HG02759 (cell line): ENCODE results near the gene FAM83G.
"Not testable (repeated sequence)": the region's sequence is repeated elsewhere in the genome, so short reads cannot be mapped to it uniquely, and the experiment has no call there.

Source experiments
- ATAC-seq: cut with Tn5 transposase; IDR thresholded peaks from one replicate; pipeline ENCODE4 v1.9.1; 2021; ENCODE audit warnings: mild to moderate bottlenecking, moderate library complexity; ENCODE audit not compliant: unreplicated experiment

Gene FAM83G, protein sequence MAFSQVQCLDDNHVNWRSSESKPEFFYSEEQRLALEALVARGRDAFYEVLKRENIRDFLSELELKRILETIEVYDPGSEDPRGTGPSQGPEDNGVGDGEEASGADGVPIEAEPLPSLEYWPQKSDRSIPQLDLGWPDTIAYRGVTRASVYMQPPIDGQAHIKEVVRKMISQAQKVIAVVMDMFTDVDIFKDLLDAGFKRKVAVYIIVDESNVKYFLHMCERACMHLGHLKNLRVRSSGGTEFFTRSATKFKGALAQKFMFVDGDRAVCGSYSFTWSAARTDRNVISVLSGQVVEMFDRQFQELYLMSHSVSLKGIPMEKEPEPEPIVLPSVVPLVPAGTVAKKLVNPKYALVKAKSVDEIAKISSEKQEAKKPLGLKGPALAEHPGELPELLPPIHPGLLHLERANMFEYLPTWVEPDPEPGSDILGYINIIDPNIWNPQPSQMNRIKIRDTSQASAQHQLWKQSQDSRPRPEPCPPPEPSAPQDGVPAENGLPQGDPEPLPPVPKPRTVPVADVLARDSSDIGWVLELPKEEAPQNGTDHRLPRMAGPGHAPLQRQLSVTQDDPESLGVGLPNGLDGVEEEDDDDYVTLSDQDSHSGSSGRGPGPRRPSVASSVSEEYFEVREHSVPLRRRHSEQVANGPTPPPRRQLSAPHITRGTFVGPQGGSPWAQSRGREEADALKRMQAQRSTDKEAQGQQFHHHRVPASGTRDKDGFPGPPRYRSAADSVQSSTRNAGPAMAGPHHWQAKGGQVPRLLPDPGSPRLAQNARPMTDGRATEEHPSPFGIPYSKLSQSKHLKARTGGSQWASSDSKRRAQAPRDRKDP

GRCh38 chr17:19004421-19005136, at the start of gene FAM83G:
Gene FAM83G (minus strand): TSS chr17:19004764. CDS start chr17:19004041, 723 bp downstream.
- peak; percentile 84 for ATAC-seq

- not testable (repeated sequence) for ATAC-seq
Measured at GRCh38 chr17:19048826-19049225, 44.3 kb upstream of the FAM83G start.

DNA sequence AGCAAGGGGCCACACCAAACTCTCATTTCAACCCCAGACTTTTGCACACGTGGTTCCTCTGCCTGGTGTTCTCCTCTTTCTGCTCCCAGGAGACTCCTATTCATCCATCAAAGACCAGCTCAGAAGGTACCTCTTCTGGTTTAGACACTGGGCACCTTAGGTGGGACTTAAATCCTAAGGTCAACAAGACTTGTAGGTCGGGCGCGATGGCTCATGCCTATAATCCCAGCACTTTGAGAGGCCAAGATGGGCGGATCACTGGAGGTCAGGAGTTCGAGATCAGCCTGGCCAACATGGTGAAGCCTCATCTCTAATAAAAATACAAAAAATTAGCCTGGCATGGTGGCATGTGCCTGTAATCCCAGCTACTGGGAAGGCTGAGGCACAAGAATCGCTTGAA, 42.9 kb upstream of the FAM83G start:
- not testable (repeated sequence) for ATAC-seq

DNA sequence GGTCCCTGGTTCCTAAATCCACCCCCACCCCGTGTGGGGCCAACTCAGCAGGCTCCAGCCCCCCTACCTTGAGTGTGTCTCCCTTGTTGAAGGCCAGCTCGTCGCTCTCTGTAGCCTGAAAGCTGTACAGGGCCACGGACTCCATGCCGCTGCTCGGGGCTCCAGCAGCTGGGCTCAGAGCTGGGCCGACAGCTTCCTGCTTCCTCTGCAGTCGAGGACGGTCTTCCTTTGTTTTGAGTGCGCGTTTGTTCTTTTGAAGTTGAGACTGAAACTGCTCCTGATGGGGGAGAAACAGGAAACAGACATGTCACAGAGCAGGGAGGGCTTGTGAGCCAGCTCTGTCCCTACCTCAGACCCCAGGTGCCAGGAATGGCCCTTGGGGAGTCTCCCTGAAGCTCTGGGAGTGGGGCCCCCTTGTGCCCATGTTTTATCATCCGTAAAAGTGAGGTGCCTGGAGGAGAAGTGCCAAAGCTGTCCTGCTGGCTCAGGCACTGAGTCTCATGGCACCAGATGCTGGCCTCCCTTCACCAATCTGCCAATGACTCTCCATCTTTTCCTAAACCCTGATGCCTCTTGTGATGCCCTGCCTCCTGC, 42.3 kb upstream of the FAM83G start, which contains the start of gene GRAP:
GRAP (minus strand) TSS at position 176 of the 594 bp plus-strand sequence; CDS start at position 145, 31 bp downstream.
- ATAC-seq, result not testable (repeated sequence)

DNA sequence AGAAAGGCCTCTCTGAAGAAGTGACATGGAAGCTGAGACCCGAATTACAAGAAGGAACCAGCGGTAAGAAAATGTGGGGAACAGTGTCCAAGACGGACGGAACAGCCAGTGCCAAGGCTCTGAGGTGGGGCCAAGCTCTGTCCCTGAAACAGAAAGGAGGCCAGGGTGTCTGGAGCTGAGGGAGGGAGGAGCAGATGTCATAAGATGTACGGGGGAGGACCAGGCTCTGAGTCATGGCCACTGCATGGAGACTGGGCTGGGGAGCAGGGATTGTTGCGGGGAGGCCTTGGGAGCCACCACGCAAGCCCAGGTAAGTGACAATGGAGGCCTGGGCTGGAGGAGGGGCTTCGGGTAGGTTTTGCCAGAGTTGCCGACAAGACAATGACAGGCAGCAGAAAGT, 40.1 kb upstream of the FAM83G start:
- ATAC-seq, result not testable (repeated sequence)

DNA sequence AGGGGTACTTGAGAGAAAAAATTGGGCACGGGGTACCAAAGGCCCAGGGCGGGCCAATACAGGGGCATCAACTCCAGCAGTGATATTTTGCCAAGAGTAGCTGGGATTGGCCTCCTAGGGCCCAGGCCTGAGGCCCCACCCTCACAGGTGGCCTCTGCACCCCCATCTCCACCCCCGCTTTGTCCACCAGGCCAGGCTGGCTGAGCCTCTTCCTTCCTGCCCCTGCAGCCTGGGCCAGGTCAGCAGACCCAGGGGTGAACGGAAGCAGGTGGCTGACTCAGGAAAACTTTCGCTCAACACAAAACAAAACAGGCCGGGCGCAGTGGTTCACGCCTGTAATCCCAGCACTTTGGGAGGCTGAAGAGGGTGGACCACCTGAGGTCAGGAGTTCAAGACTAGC, 38.5 kb upstream of the FAM83G start:
- not testable (repeated sequence) for ATAC-seq

DNA sequence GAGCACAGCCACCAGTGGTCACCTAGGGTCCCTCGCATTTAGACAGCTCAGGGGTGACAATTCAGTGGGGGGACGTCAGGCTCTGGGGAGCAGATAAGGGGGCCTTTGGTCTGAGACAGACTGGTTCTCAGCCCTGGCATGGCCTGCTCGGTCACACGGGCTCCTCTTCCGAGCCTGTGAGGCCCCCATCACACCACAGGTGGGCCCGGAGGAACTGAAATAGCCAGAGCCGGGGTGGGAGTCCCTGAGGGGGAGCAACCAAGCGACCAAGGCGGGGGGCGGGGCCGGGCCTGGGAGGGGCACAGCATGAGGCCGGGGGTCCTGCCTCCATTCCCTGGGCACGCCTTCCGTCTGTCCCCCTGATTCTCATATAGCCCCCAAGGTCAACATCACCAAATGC, 37.8 kb upstream of the FAM83G start:
- ATAC-seq, result not testable (repeated sequence)

- ATAC-seq, result not testable (repeated sequence)
Measured at GRCh38 chr17:19041871-19042270, 37.3 kb upstream of the FAM83G start.

DNA sequence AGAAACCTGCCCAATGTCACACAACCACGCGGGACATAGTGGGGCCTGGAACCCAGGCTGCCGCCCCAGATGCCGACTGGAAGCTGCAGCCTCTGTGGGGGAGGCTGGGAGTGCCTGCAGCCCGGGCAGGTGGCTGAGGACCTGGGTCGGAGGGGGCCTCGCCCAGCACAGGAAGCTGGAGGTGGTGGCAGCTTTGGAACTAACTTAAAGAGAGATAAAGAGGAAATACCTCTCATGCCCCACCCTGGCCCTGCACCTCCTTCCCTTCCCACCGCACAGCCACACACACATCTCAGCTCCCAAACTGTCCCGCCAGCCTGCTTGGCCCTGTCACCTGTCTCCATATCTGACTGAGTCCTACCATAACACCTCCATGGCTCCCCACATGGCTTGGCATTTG, 35.8 kb upstream of the FAM83G start:
- ATAC-seq, result not testable (repeated sequence)

DNA sequence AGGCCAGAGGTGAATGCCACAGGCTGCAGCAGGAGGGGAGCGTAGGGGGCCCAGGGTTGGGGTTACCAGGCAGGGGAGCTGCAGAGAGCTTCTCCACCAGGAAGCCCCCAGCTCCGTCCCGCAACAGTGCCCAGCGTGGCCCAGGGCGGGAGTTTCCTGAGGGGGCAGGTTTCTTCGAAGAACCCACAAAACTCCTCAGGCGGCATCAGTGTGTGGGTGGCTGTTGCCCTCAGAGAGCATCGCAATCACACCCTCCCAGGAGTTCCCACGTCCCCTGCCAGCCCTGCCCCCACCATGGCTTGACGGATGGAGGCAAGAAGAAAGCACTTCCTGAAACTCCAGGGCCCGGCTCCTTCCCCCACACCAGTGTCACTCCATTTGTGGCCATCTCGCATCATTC, 34.2 kb upstream of the FAM83G start:
- ATAC-seq, result peak; percentile 18

DNA sequence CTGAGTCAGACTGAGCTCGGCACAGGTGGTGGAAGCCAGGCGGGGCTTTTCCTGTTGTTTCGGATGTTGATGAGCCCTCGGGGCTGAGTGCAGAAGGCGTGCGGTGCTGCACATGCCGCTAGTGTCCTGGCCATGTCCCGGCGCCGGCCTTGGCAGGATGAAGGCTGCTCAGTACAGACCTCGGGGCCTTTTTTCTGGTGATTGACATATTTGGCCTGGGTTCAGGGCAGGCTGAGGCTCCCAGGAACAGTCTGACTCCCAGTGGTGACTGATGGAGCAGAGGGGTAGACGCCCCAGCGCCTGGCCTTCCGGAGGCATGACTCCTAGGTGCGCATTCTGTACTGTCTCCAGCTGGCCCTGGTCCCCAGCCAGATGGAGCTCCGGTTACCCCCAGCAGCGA, 33.4 kb upstream of the FAM83G start:
- ATAC-seq, result not testable (repeated sequence)

GRCh38 chr17:19037547-19037946, 33.0 kb upstream of the FAM83G start:
- not testable (repeated sequence) for ATAC-seq

DNA sequence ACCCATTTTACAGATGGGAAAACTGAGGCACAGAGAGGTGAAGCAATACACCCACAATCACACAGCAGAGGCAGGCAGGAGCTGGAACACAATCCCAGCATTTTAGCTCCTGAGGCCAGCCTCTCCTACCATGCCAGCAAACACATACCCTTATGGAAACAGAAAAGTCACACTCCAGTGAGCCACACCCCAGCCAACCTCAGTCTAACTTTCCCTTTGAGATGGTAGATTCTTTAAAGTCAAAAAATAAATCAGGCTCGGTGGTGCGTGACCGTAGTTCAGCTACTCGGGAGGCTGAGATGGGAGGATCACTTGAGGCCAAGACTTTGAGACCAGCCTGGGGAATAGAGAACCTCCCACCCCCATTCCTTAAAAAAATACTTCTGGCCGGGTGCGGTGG, 31.6 kb upstream of the FAM83G start:
- peak; percentile 31 for ATAC-seq

DNA sequence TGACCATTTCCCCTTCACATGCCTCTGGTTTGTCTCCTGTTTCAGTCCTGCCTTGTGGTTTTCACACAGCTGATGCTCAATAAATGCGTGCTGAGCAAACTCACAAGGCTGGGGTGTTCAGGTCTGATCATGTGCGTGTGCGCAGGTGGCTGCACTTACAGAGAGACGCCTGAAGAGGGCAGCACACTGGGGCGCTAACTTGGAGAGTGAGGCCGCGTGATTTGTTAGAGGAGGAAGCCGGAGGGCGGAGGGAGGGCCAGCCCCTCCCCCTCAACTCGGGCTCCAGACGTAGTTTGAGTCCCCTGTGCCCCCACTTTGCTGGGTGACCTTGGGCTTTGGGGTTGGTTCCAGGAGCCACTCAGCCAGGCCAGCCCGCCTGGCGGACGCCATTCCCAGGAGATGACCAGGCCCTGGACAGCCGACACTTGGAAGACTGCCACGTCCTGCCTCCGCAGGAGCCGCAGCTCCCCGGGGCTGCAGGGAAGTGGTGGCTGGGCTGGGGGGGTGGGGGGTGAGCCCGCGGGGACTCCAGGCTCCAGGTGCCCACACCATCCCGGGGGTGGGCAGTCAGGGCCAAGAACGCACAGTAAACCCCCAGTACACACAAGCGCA, 27.9 kb upstream of the FAM83G start:
- peak; percentile 46 for ATAC-seq

DNA sequence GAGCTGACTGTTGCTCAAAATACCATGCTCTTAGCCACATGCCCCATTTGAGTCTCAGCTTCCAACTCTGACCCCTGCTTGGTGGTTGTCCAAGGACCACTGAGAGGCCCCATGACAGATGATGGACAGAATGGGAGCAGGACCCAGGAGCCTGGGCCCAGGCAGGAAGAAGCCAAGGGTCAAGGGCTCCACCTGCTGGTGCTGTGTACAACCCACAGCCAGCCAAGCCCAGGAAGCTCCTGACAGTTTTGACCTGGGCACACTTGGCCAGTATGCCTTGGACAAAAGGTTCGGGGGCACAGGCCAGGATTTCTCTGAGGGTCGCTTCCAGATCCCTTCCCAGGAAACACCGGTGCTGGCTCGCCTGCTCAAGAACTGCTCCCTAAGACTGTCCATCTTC, 27.2 kb upstream of the FAM83G start:
- peak; percentile 41 for ATAC-seq

DNA sequence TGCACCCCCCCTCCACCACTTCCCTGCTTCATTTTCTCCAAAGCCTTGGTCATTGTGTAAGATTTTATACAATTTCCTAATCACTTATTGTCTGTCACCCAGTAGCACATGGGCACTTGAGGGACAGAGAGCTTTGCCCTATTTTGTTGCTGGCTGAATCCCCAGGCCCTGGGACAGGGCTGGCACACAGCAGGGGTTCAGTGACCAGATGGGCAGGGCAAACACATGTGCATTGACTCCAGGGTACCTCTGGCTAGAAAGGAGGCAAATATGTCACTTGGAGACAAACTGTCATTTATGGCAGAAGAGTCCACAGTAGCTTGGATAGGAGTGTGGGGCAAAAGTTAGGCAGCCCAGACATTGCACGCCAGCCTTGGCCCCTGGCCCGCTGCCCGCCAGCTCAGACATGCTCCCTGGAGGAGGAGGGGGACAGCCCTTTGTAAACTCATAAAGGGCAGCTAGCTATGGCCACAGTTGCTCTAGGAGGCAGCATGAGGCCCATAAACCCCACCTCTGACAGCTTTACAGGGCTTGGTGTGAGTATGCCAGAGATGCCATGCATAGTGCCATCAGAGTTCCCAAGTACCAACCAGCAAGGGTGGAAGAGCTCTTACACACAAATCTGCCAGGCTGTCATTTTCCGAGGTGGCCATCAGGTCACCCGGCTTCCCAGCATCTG, 26.3 kb upstream of the FAM83G start:
- not testable (repeated sequence) for ATAC-seq

DNA sequence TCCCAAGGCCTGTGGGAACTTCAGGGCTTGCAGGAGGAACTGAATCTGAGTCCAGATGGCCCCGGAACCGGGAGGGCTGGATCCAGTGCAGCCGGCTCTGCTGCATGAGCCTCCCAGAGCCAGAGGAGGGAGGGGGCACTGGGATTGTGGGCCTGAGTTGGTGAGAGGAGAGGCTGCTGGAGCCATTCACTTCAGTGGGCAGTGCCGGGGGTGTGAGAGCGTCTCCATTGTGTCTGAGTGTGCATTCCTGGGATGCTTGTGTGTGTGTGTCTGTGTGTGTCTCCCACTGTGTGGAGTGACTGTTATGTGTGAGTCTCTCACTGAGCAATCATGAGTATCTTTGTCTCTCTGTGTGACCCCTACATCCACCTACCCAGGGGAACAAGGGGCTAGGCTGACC, 25.2 kb upstream of the FAM83G start:
- ATAC-seq, result not testable (repeated sequence)

- ATAC-seq, result not testable (repeated sequence)
Measured at GRCh38 chr17:19028671-19029070, 24.1 kb upstream of the FAM83G start.
